ENCODE measurements around the gene TACSTD2. TPM values are rescaled to one million over a fixed set of nuclear protein-coding genes. Genes with fewer than 3 reads are reported as not detected.
"Not testable (repeated sequence)": the region's sequence is repeated elsewhere in the genome, so short reads cannot be mapped to it uniquely, and the experiment has no call there.

The TACSTD2 gene
- total RNA-seq, 4 donors from 2014 or later, result 5.7 to 13.0 (median 8.9) TPM

DNA sequence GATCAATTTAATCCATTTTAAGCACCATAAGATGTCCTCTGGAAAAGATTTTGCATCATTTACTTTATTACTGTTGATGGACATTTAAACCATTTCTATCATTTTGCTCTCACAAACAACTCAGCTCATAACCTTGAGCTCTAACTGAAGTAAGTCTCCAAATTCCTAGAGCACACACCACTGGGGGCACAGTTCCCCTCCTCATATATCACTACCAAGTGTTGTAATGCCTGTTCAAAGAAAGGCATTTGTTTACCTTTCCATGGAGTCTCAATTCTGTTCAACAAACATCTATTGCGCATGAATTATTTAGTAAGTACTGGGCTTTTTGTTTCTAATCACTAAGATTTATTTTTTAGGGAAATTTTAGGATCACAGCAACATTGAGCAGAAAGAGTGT lies 21.7 kb downstream of the TACSTD2 start:
- intact Hi-C loops (cut with DNase I), result no loop called here
- no peaks in the 10 kb centered on the region for H3K27me3 ChIP-seq
- no peak overlapping the region for H3K27ac ChIP-seq
- TF ChIP-seq, protein P1, sequence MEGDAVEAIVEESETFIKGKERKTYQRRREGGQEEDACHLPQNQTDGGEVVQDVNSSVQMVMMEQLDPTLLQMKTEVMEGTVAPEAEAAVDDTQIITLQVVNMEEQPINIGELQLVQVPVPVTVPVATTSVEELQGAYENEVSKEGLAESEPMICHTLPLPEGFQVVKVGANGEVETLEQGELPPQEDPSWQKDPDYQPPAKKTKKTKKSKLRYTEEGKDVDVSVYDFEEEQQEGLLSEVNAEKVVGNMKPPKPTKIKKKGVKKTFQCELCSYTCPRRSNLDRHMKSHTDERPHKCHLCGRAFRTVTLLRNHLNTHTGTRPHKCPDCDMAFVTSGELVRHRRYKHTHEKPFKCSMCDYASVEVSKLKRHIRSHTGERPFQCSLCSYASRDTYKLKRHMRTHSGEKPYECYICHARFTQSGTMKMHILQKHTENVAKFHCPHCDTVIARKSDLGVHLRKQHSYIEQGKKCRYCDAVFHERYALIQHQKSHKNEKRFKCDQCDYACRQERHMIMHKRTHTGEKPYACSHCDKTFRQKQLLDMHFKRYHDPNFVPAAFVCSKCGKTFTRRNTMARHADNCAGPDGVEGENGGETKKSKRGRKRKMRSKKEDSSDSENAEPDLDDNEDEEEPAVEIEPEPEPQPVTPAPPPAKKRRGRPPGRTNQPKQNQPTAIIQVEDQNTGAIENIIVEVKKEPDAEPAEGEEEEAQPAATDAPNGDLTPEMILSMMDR (IDR thresholded peaks at IDR 0.05), result no peak
- no peak for TF ChIP-seq POLR2A (IDR thresholded peaks at IDR 0.05)
- no peaks in the 10 kb centered on the region for H3K9me3 ChIP-seq
- H3K4me3 ChIP-seq (replicated peaks in 1 of 3), result no peak overlapping the region
- DNase-seq, result no peak
- no peaks in the 10 kb centered on the region for H3K36me3 ChIP-seq
- no peaks in the 10 kb centered on the region for H3K4me1 ChIP-seq
- 100% methylated on average over 1 of the region's 1 CpG for WGBS, 2 donors

DNA sequence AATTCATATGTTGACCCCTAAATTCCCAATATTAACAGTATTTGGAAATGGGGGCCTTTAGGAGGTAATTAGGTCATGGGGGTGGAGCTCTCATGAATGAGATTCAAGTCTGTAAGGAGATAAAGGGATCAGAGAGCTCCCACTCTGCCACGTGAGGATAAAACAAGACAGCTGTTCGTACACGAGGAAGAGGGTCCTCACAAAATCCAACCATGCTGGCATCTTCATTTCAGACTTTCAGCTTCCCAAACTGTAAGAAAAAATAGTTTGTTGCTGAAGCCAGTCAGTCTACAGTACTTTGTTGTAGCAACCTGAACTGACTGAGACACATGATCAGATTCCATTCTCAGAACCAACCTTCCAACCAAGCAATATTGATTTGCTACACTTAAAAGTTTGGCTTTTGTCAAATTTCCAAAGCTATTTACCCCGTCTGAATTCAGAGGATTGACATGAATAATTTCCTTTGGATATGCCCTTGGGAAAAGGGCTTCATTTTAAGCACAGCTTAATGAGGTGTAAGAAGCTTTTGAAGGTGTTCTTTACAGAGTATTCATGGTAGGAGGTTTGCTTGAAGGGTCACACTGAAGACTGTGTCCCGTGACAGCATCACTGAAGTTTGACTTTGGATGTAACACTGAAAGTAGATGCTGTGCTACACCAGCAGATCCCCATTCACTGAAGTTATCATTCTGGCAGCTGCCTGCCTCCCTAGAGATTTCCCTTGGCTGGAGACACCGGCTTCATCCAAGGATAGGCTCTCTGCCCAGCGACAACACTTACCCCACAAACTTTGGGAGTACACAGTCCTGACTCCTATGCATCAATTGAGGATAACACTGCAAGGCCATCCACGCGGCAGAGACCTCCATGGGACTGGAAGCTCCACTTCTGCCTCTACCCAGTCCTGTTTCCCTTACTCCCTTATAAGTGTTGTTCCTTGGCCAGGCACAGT lies 25.6 kb downstream of the TACSTD2 start:
- TF ChIP-seq POLR2A (IDR thresholded peaks at IDR 0.05), result no peak
- TF ChIP-seq, protein P1 (IDR thresholded peaks at IDR 0.05), result no peak
- 70 to 79% methylated on average over 8 to 9 of the region's 9 CpGs for WGBS, 2 donors
- Histone ChIP-seq H3K4me3 (replicated peaks in 1 of 3) (no peak overlapping the region), H3K4me1 (no peaks in the 10 kb centered on the region), H3K9me3 (no peaks in the 10 kb centered on the region), H3K27ac (no peak overlapping the region), H3K36me3 (no peaks in the 10 kb centered on the region), H3K27me3 (no peaks in the 10 kb centered on the region)
- intact Hi-C loops (cut with DNase I), result no loop called here
- no peak for DNase-seq

DNA sequence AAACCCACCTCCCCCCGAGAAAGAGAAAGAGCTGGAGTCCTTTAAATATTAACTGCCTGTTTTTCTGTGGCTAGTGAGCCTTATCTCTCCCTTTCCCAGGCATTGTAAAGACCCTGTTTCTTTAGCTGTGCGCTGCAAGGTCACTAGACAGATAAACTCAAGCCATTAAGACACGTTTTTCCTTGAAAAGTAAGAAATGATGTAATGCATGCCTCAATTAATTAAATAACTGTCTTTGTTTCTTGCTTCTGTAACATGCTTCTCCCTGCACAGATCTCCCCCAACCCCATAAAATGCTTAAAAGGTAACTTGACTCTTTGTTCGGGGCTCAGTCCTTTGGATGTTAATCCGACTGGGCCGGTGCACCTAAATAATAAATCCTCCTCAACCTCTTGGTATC lies 27.8 kb downstream of the TACSTD2 start:
- not testable (repeated sequence) for H3K36me3 ChIP-seq; DNase-seq; H3K9me3 ChIP-seq; H3K27ac ChIP-seq; H3K4me1 ChIP-seq; H3K4me3 ChIP-seq (replicated peaks in 1 of 3); H3K27me3 ChIP-seq
- WGBS, 2 donors, result 58 to 62% methylated on average over 6 of the region's 6 CpGs
- intact Hi-C loops (cut with DNase I), result loop anchor here (5.0 to 10.0 kb wide), 2 partner anchors 37 to 106 kb away; no protein-coding TSS in a partner anchor

DNA sequence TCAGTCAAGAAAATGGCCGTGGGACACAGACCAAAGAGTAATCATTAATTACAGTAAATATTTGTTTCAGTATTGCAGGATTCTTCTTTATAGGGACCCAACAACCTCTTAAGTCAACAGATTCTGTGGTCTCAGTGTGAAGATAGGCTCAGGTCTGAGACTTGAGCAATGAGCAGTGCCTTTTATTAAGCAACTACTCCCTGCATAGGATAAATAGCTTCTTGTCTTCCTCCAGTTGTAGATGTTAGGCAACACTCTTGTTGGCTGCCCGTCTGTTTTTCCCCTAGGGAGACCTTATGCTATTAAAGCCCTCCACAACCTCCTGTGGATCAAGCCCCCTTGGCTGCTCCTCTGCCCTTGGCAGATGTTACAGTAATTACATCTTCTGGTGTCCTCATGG lies 28.7 kb downstream of the TACSTD2 start:
- Histone ChIP-seq H3K9me3 (no peaks in the 10 kb centered on the region), H3K27me3 (no peaks in the 10 kb centered on the region), H3K27ac (no peak overlapping the region), H3K36me3 (no peaks in the 10 kb centered on the region), H3K4me1 (peaks cover 3 to 9% of the 10 kb centered on the region in 2 donors), H3K4me3 (replicated peaks in 1 of 3) (no peak overlapping the region)
- 90 to 95% methylated on average over 2 of the region's 2 CpGs for WGBS, 2 donors
- intact Hi-C loops (cut with DNase I), result loop anchor here (5.0 to 10.0 kb wide), 2 partner anchors 36 to 106 kb away; no protein-coding TSS in a partner anchor
- no peak for TF ChIP-seq POLR2A (IDR thresholded peaks at IDR 0.05)
- no peak for DNase-seq

DNA sequence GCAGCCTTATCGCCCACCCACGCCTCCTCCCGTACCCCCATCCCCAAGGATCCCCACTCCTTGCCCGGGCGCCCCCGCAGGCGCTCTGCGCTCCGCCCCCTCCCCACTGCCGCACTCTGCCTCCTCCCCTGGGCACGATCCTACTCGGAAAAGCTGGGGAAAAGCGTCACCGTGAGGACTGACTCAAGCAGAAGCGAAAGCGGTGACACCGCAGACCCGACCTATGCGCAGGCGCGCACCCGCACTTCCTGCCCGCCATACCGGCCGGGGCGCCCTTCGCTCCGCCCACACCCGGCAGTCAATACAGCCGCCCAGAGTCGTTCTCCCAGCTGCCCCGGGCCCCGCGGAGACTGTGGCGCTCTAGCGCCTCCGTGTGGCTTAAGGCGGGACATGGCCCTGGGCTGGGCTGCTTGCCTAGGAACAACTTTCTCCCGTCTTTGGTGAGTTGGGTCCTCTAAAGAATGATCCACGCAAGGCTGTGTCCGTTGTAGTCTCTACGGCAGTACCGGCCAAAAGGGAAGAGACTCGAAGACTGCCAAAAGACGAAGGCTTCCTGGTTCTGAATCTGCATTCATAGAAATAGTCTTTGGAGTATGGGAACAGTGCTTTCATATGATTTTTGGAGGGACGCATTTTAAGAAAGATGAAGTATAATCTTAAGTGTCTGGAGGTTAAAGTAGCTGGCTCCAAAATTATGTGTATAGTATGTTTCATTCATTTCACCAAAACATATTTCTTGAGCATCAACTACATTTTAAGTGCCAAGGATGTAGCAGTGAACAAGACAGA lies 30.3 kb downstream of the TACSTD2 start, which contains the start of gene OMA1:
Gene OMA1 (minus strand): TSS at position 207 of the 789 bp plus-strand sequence. CDS start 7,432 bp downstream, outside the sequence.
- 2 to 7% methylated on average over 7 to 35 of the region's 46 CpGs for WGBS, 2 donors
- H3K9me3 ChIP-seq, result no peaks in the 10 kb centered on the region
- DNase-seq, result peak; percentile 97
- H3K4me1 ChIP-seq, result peaks cover 3 to 9% of the 10 kb centered on the region in 2 donors
- no peaks in the 10 kb centered on the region for H3K27me3 ChIP-seq
- H3K27ac ChIP-seq, result peak within 1 kb of the TSS; percentile 100
- intact Hi-C loops (cut with DNase I), result loop anchor here (5.0 to 10.0 kb wide), 2 partner anchors 34 to 108 kb away; no protein-coding TSS in a partner anchor
- H3K36me3 ChIP-seq, result no peaks in the 10 kb centered on the region
- TF ChIP-seq POLR2A (IDR thresholded peaks at IDR 0.05), result peak; percentile 81 to 95
- TF ChIP-seq, protein P1 (IDR thresholded peaks at IDR 0.05), result peak; percentile 95 to 99 (median 97)
- H3K4me3 ChIP-seq (replicated peaks in 1 of 3), result peak within 1 kb of the TSS; percentile 19 to 73 (median 71)
